ENCODE data around the gene SEMA3A.

The SEMA3A gene

GRCh38 chr7:83936056-83936708 lies 258.4 kb downstream of the SEMA3A start:
- Histone ChIP-seq H3K9me3 (ENCODE audit: control insufficient read depth, insufficient read depth, low read length) (no peaks in the 10 kb centered on the region), H3K9ac (ENCODE audit: low read depth, low read length) (no peak overlapping the region), H3K36me3 (ENCODE audit: control insufficient read depth, insufficient read depth, low read length) (no peaks in the 10 kb centered on the region), H3K27me3 (ENCODE audit: control insufficient read depth, insufficient read depth, low read length) (no peaks in the 10 kb centered on the region), H3K4me1 (ENCODE audit: control insufficient read depth, insufficient read depth, low read length) (no peaks in the 10 kb centered on the region), H3K4me3 (ENCODE audit: low read depth, low read length) (no peak overlapping the region)

GRCh38 chr7:83934118-83934734 lies 260.4 kb downstream of the SEMA3A start:
- no peaks in the 10 kb centered on the region for H3K9me3 ChIP-seq (ENCODE audit: control insufficient read depth, insufficient read depth, low read length)
- no peaks in the 10 kb centered on the region for H3K27me3 ChIP-seq (ENCODE audit: control insufficient read depth, insufficient read depth, low read length)
- H3K36me3 ChIP-seq (ENCODE audit: control insufficient read depth, insufficient read depth, low read length): no peaks in the 10 kb centered on the region

GRCh38 chr7:83931968-83932367 lies 262.6 kb downstream of the SEMA3A start:
- no peaks in the 10 kb centered on the region for H3K4me1 ChIP-seq (ENCODE audit: control insufficient read depth, insufficient read depth, low read length)
- H3K4me3 ChIP-seq (ENCODE audit: low read depth, low read length): no peak overlapping the region
- H3K27me3 ChIP-seq (ENCODE audit: control insufficient read depth, insufficient read depth, low read length): no peaks in the 10 kb centered on the region
- H3K9me3 ChIP-seq (ENCODE audit: control insufficient read depth, insufficient read depth, low read length): no peaks in the 10 kb centered on the region
- H3K9ac ChIP-seq (ENCODE audit: low read depth, low read length): no peak overlapping the region
- H3K36me3 ChIP-seq (ENCODE audit: control insufficient read depth, insufficient read depth, low read length): no peaks in the 10 kb centered on the region

More at GRCh38 chr7:83934118-83934734, 260.4 kb downstream of the SEMA3A start:
- Histone ChIP-seq H3K9ac (ENCODE audit: low read depth, low read length) (no peak overlapping the region), H3K4me3 (ENCODE audit: low read depth, low read length) (no peak overlapping the region), H3K4me1 (ENCODE audit: control insufficient read depth, insufficient read depth, low read length) (no peaks in the 10 kb centered on the region)

DNA sequence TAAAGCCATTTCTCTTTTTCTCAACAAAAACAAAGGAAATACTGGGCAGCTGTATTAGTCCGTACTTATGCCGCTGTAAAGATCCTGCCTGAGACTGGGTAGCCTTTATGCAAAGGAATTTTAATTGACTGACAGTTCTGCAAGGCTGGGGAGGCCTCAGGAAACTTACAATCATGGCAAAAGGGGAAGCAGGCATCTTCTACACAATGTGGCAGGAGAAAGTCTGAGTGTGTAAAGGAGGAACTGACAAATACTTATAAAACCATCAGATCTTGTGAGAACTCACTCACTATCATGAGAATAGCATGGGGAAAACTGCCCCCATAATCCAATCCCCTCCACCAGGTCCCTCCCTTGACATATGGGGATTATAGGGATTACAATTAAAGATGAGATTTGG lies 264.3 kb downstream of the SEMA3A start:
- no peaks in the 10 kb centered on the region for H3K36me3 ChIP-seq (ENCODE audit: control insufficient read depth, insufficient read depth, low read length)
- H3K27me3 ChIP-seq (ENCODE audit: control insufficient read depth, insufficient read depth, low read length): no peaks in the 10 kb centered on the region
- no peak overlapping the region for H3K9ac ChIP-seq (ENCODE audit: low read depth, low read length)
- H3K9me3 ChIP-seq (ENCODE audit: control insufficient read depth, insufficient read depth, low read length): no peaks in the 10 kb centered on the region
- no peak overlapping the region for H3K4me3 ChIP-seq (ENCODE audit: low read depth, low read length)
- H3K4me1 ChIP-seq (ENCODE audit: control insufficient read depth, insufficient read depth, low read length): no peaks in the 10 kb centered on the region

DNA sequence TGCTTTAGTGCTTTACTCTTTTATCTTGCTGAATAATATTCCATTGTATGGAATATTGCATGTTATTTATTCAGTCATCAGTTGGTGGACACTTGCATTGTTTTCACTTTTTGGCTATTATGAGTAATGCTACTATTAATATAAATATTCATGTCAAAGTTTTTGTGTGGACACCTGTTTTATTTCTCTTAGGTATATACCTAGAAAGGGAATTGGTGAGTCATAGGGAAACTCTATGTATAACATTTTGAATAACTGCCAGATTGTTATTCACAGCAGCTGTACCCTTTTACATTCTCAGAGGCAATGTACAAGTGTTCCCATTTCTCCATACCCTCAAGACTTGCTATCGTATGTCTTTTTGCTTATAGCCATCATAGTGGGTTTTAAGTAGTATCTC lies 268.7 kb downstream of the SEMA3A start:
- Histone ChIP-seq H3K36me3 (ENCODE audit: control insufficient read depth, insufficient read depth, low read length) (no peaks in the 10 kb centered on the region), H3K27me3 (ENCODE audit: control insufficient read depth, insufficient read depth, low read length) (no peaks in the 10 kb centered on the region), H3K9me3 (ENCODE audit: control insufficient read depth, insufficient read depth, low read length) (no peaks in the 10 kb centered on the region), H3K9ac (ENCODE audit: low read depth, low read length) (no peak overlapping the region), H3K4me1 (ENCODE audit: control insufficient read depth, insufficient read depth, low read length) (no peaks in the 10 kb centered on the region), H3K4me3 (ENCODE audit: low read depth, low read length) (no peak overlapping the region)

DNA sequence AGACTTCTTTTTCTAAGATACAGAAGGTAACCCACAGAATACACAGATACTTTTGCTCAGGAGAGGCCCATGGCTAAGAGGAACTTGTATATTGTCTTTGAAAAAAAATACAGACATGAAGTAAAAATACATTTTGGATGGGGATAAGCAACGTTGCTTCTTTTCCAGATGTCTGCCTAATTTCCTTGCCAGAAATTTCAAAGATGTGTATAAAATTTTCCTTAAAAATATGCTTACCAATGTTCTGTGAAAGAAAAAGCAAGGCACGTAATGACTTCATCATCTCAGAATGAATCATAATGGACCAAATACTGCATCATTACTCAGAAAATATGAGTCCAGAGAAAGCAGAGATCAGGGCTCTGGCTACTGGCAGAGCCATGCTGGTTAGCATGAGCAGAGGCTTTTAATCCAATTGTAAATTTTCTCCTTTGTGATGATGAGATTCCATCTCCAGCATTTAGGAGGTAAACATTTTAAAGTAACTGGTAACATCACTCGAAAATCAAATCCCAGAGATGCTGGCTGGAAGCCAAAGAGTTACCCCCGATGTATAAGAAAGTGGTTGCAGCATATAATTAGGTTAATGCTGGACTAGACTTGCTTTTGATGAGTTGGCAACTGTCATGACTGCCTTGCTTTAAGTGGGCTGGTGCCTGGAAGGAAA lies 272.5 kb downstream of the SEMA3A start:
- Histone ChIP-seq H3K4me1 (ENCODE audit: control insufficient read depth, insufficient read depth, low read length) (no peaks in the 10 kb centered on the region), H3K9me3 (ENCODE audit: control insufficient read depth, insufficient read depth, low read length) (no peaks in the 10 kb centered on the region), H3K36me3 (ENCODE audit: control insufficient read depth, insufficient read depth, low read length) (no peaks in the 10 kb centered on the region), H3K9ac (ENCODE audit: low read depth, low read length) (no peak overlapping the region), H3K4me3 (ENCODE audit: low read depth, low read length) (no peak overlapping the region), H3K27me3 (ENCODE audit: control insufficient read depth, insufficient read depth, low read length) (no peaks in the 10 kb centered on the region)

DNA sequence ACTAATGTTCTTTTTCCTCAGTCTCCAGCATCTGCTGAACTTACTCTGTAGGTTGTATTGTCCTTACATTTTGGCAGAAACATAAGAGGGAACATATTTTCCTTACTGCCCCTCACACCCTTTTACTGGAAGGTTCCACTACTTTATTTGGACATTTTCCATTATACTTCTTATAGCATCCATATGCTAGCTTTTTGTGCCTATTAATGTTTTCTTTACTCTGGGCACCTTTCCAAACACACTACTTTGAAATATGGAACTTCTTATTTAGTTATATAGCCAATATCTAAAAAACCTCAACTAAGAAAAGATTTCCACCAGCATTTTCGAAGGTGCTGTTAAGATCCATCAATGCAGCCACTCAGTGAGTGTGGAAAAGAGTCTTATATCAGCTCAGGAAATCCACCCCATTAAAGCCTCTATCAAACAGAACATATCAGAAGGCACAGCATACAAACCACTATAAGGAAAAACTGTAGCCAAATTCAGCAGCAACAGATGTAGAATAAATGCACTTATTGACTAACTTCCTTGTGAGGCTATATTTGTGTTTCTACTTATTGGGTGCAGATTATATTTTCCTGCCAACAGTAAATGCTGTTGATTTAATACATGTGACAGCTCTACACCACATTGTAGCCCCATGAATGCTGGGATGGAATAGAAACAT lies 273.2 kb downstream of the SEMA3A start:
- no peak overlapping the region for H3K4me3 ChIP-seq (ENCODE audit: low read depth, low read length)
- H3K9me3 ChIP-seq (ENCODE audit: control insufficient read depth, insufficient read depth, low read length): no peaks in the 10 kb centered on the region
- H3K36me3 ChIP-seq (ENCODE audit: control insufficient read depth, insufficient read depth, low read length): no peaks in the 10 kb centered on the region
- H3K27me3 ChIP-seq (ENCODE audit: control insufficient read depth, insufficient read depth, low read length): no peaks in the 10 kb centered on the region
- H3K4me1 ChIP-seq (ENCODE audit: control insufficient read depth, insufficient read depth, low read length): no peaks in the 10 kb centered on the region
- no peak overlapping the region for H3K9ac ChIP-seq (ENCODE audit: low read depth, low read length)

DNA sequence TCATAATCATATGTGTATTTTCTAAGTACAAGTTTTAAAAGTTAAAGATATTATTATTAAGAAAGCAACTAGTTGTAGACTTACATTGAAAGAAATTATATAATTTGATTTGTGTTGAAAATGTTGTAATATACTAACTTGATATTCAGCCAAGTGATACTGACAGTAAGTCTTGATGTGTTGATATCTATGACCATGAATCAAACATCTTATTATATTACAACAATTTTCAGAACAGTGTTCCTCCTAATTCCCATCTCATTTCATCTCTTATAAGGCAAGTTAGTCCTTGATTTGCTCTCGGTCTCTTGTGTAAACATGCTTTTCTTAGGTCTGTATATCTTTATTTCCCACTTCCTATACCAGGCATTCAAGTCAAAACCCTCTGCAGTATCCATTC lies 276.4 kb downstream of the SEMA3A start:
- Histone ChIP-seq H3K4me1 (ENCODE audit: control insufficient read depth, insufficient read depth, low read length) (no peaks in the 10 kb centered on the region), H3K36me3 (ENCODE audit: control insufficient read depth, insufficient read depth, low read length) (no peaks in the 10 kb centered on the region), H3K9me3 (ENCODE audit: control insufficient read depth, insufficient read depth, low read length) (no peaks in the 10 kb centered on the region), H3K27me3 (ENCODE audit: control insufficient read depth, insufficient read depth, low read length) (no peaks in the 10 kb centered on the region), H3K4me3 (ENCODE audit: low read depth, low read length) (no peak overlapping the region), H3K9ac (ENCODE audit: low read depth, low read length) (no peak overlapping the region)

- H3K4me1 ChIP-seq (ENCODE audit: control insufficient read depth, insufficient read depth, low read length): no peaks in the 10 kb centered on the region
- H3K36me3 ChIP-seq (ENCODE audit: control insufficient read depth, insufficient read depth, low read length): no peaks in the 10 kb centered on the region
- H3K27me3 ChIP-seq (ENCODE audit: control insufficient read depth, insufficient read depth, low read length): no peaks in the 10 kb centered on the region
- H3K4me3 ChIP-seq (ENCODE audit: low read depth, low read length): no peak overlapping the region
- no peak overlapping the region for H3K9ac ChIP-seq (ENCODE audit: low read depth, low read length)
- no peaks in the 10 kb centered on the region for H3K9me3 ChIP-seq (ENCODE audit: control insufficient read depth, insufficient read depth, low read length)
These were observed 281.4 kb downstream of the SEMA3A start for GRCh38 chr7:83913174-83913573.

GRCh38 chr7:83908526-83908925 lies 286.1 kb downstream of the SEMA3A start:
- no peak overlapping the region for H3K9ac ChIP-seq (ENCODE audit: low read depth, low read length)
- H3K9me3 ChIP-seq (ENCODE audit: control insufficient read depth, insufficient read depth, low read length): no peaks in the 10 kb centered on the region
- no peaks in the 10 kb centered on the region for H3K36me3 ChIP-seq (ENCODE audit: control insufficient read depth, insufficient read depth, low read length)
- H3K4me1 ChIP-seq (ENCODE audit: control insufficient read depth, insufficient read depth, low read length): no peaks in the 10 kb centered on the region
- no peaks in the 10 kb centered on the region for H3K27me3 ChIP-seq (ENCODE audit: control insufficient read depth, insufficient read depth, low read length)
- H3K4me3 ChIP-seq (ENCODE audit: low read depth, low read length): no peak overlapping the region
